GM23338 (cell line): Measurements from ENCODE around the gene PDIA5. TPM values are rescaled to one million over a fixed set of nuclear protein-coding genes. Genes with fewer than 3 reads are reported as not detected.

Experiments
- ATAC-seq: fragments of 200-7000 bp; cut with Tn5 transposase; 3 replicates; pipeline ENCODE4 v1.9.1; 2020
- DNase-seq: peaks from one replicate; pipeline ENCODE4 v3.0.0-alpha.2; 2015; ENCODE audit warnings: low spot score
- H2AFZ ChIP-seq: fragments of 200-600 bp; sonication (generic); 2 replicates; pipeline ENCODE4 v1.8.0; 2016; ENCODE audit warnings: antibody characterized with exemption, mild to moderate bottlenecking, moderate library complexity
- H3F3A ChIP-seq: fragments of 200-600 bp; sonication (generic); replicated peaks from 2 replicates; pipeline ENCODE4 v1.8.0; 2017; ENCODE audit warnings: antibody characterized with exemption, mixed run types, low read depth
- H3K27ac ChIP-seq: fragments of 200-600 bp; sonication (generic); 2 replicates; pipeline ENCODE4 v1.6.1; 2016; ENCODE audit warnings: low read depth
- H3K27me3 ChIP-seq: fragments of 200-600 bp; sonication (generic); 2 replicates; pipeline ENCODE4 v1.8.0; 2016; ENCODE audit warnings: mild to moderate bottlenecking, mixed run types, moderate library complexity; ENCODE audit not compliant: insufficient read depth
- H3K36me3 ChIP-seq: fragments of 200-600 bp; sonication (generic); 2 replicates; pipeline ENCODE4 v1.8.0; 2016; ENCODE audit warnings: mild to moderate bottlenecking; ENCODE audit not compliant: insufficient read depth
- H3K4me1 ChIP-seq: fragments of 200-600 bp; sonication (generic); 2 replicates; pipeline ENCODE4 v1.8.0; 2016; ENCODE audit warnings: mild to moderate bottlenecking, moderate library complexity; ENCODE audit not compliant: insufficient read depth
- H3K4me2 ChIP-seq: fragments of 200-600 bp; sonication (generic); 2 replicates; pipeline ENCODE4 v1.7.1; 2017; ENCODE audit warnings: mixed run types
- H3K4me3 ChIP-seq: fragments of 200-600 bp; sonication (generic); 2 replicates; pipeline ENCODE4 v1.6.1; 2016; ENCODE audit warnings: mixed run types
- H3K79me2 ChIP-seq: fragments of 200-600 bp; sonication (generic); replicated peaks from 2 replicates; pipeline ENCODE4 v1.8.0; 2017; ENCODE audit warnings: mild to moderate bottlenecking; ENCODE audit not compliant: insufficient read depth
- H3K9me2 ChIP-seq: fragments of 200-600 bp; sonication (generic); 2 replicates; pipeline ENCODE4 v1.8.0; 2017; ENCODE audit not compliant: insufficient read depth
- H4K20me1 ChIP-seq: fragments of 200-600 bp; sonication (generic); replicated peaks from 2 replicates; pipeline ENCODE4 v1.8.0; 2017; ENCODE audit warnings: mild to moderate bottlenecking; ENCODE audit not compliant: insufficient read depth
- H3K27ac Mint-ChIP-seq: 2 replicates; pipeline ENCODE4 v1.8.0; 2020; ENCODE audit warnings: inconsistent platforms, mild to moderate bottlenecking, moderate library complexity, mixed read lengths
- H3K27me3 Mint-ChIP-seq: 3 replicates; pipeline ENCODE4 v1.8.0; 2022; ENCODE audit warnings: low read depth, mild to moderate bottlenecking, moderate library complexity, mixed read lengths, inconsistent platforms; ENCODE audit not compliant: insufficient read depth, poor library complexity
- H3K36me3 Mint-ChIP-seq: 3 replicates; pipeline ENCODE4 v1.8.0; 2021; ENCODE audit warnings: low read depth, mild to moderate bottlenecking, inconsistent platforms, moderate library complexity, mixed read lengths
- H3K4me1 Mint-ChIP-seq: 3 replicates; pipeline ENCODE4 v1.8.0; 2020; ENCODE audit warnings: mild to moderate bottlenecking, inconsistent platforms, mixed read lengths
- H3K4me3 Mint-ChIP-seq: 3 replicates; pipeline ENCODE4 v1.8.0; 2021; ENCODE audit warnings: moderate library complexity, mild to moderate bottlenecking, inconsistent platforms, mixed read lengths
- H3K9me3 Mint-ChIP-seq: 3 replicates; pipeline ENCODE4 v1.8.0; 2020; ENCODE audit warnings: moderate library complexity, mild to moderate bottlenecking, inconsistent platforms, mixed read lengths
- CTCF ChIP-seq, 2 experiments: fragments of 200-600 bp in 1 of 2; sonication (generic) in 1 of 2; conservative IDR thresholded peaks; 2 replicates each; pipeline versions ENCODE4 v1.5.1 to v1.6.1; 2016 to 2017; ENCODE audit warnings: antibody characterized with exemption in 2 of 2, low read depth in 2 of 2, mild to moderate bottlenecking in 2 of 2, moderate library complexity in 1 of 2
- ETS1 ChIP-seq: IDR thresholded peaks from 2 replicates; pipeline ENCODE4 v1.6.1; 2016; ENCODE audit warnings: antibody characterized with exemption
- POLR2AphosphoS5 ChIP-seq: IDR thresholded peaks from 2 replicates; pipeline ENCODE4 v1.6.1; 2016; ENCODE audit warnings: antibody characterized with exemption, low read depth
- ZNF114 ChIP-seq: fragments of 250-450 bp; sonication (Bioruptor Pico); IDR thresholded peaks from 2 replicates; pipeline ENCODE4 v1.5.0; 2020; ENCODE audit warnings: mild to moderate bottlenecking, moderate library complexity
- ZNF331 ChIP-seq: fragments of 250-450 bp; sonication (Bioruptor Pico); IDR thresholded peaks from 2 replicates; pipeline ENCODE4 v1.5.0; 2020; ENCODE audit warnings: low read depth, mild to moderate bottlenecking, moderate library complexity
- ZNF462 ChIP-seq: fragments of 250-450 bp; sonication (Bioruptor Pico); IDR thresholded peaks from 2 replicates; pipeline ENCODE4 v1.5.0; 2020; ENCODE audit warnings: mild to moderate bottlenecking, moderate library complexity
- polyA plus RNA-seq: library from polyadenylated mRNA; unstranded; fragments of >200 nt; fragmentation: Nextera tagmentation; extraction: Ambion mirVana; gene quantifications from 2 replicates; pipeline ENCODE4 v1.2.1, GENCODE V29; 2016
- total RNA-seq: library from RNA; depleted of rRNA; stranded (reverse); fragments of >200 nt; shearing (Covaris generic); gene quantifications from 2 replicates; pipeline ENCODE4 v1.2.3, GENCODE V29; 2014

The PDIA5 gene
- total and polyA plus RNA-seq, 2 experiments from 2014 or later = 22.9 to 28.1 TPM

DNA sequence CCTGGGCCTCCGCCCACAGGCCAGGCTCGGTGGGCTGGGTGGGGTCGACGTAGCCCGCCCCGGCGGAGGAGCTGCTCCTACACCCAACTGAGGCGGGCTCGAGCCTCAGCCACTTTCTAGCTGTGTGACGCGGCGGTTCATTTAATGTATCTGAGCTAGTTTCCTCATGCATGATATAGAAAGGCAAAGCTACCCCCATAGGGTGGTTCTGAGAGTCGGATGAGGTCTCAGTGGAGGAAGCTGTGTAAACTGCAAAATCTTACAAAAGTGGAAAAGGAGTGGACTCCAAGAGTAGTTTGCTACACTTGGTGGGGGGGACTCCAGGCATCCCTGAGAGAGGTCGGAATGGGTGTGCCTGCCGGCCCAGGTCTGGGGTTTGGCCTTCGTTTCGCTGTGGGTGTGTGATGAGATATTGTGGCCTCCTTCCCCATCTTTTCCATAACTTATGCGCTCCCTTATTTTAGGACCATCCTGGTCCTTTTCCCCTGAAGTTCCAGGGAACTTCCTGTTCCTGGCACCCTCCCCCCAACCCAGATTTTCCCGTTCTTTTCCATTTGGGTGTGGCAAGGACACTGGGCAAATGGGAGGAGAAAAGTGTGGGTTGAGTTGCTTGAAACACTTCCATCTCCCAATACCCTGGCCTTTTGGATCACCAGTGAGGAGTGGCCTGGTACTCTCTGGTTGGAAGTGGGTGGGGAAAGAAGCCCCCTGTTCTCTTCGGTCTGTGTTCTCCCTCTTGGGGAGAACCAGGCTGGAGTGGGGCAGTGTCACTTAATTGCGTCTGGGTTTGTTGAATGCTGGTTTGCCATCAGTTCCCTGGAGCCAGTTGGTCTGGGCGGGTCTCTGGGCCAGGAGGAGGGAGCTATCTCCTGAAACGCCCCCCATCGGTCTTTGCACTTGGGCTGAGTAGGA is 1.1 kb downstream of the PDIA5 start:
- Histone ChIP-seq H3K4me2 (peak overlapping the region; percentile 99), H3K9me2 (no peaks in the 10 kb centered on the region), H3K4me1 (peaks cover 17% of the 10 kb centered on the region), H4K20me1 (peaks cover 14% of the 10 kb centered on the region), H2AFZ (peak overlapping the region; percentile 80), H3K79me2 (peaks cover 56% of the 10 kb centered on the region), H3K36me3 (no peaks in the 10 kb centered on the region), H3K4me3 (peak overlapping the region; percentile 95), H3K27me3 (peaks cover 20% of the 10 kb centered on the region), H3F3A (no peaks in the 10 kb centered on the region), H3K27ac (no peak overlapping the region)
- Mint-ChIP-seq H3K27me3 (peaks cover 23% of the 10 kb centered on the region), H3K36me3 (no peaks in the 10 kb centered on the region; the same call in 2 of the 3 replicates), H3K4me3 (peak overlapping the region; percentile 85), H3K4me1 (peaks cover 38% of the 10 kb centered on the region), H3K27ac (no peak overlapping the region), H3K9me3 (peaks cover 13% of the 10 kb centered on the region; the same call in 2 of the 3 replicates)
- DNase-seq (peak; percentile 82), ATAC-seq (peak; percentile 42)
- TF ChIP-seq ZNF331 (CRISPR knock-in tag) = no peak
- TF ChIP-seq CTCF (conservative IDR thresholded peaks at IDR 0.05; ENCODE audit: low read depth in 2 of 2) = 0 out of 4 replicates have a peak, but pooled peaks have one; percentile 11 to 14
- no peak for TF ChIP-seq ZNF114
- TF ChIP-seq POLR2AphosphoS5 = 0 out of 2 replicates have a peak, but pooled peaks have one; percentile 12

DNA sequence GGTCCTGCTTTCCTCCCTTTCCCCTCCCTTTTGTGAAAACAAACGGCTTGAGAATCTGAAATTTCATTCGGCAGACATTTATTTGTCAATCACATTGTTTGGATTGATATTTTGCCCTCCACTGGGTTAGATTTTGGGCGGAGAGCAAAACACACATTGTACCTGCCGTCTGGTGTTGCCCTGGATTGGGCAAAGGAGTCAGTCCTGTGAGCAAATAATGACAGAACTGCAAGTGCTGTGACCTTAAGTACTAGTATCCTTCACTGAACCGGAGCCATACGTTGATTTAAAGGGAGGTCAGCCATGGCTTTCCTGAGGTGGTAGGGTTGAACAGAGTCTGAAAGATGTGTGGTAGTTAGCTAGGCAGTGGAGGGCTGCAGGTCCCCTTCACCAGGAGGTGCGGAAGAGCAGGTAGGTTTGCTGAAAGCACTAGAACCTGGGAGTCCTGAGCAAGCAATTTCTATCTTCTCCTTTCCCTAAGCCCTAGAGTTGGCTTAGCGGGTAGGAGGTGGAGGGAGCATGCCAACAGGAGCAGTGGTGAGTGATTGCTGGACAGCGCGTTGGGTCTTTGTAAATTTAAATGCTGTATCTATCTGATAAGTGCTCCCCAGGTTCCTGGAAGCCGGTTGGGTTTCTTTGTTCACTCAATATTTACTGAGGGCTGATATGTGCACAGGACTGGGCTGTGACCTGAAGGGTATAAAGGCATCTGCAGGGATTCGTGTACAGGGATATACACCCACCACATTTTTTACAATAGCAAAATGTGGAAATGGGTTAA is 2.0 kb downstream of the PDIA5 start:
- Histone ChIP-seq H3F3A (no peaks in the 10 kb centered on the region), H3K79me2 (peaks cover 64% of the 10 kb centered on the region), H2AFZ (peak overlapping the region; percentile 3; the same call in 1 of the 2 replicates), H3K4me2 (peak overlapping the region; percentile 99), H3K36me3 (no peaks in the 10 kb centered on the region), H3K27me3 (peaks cover 20% of the 10 kb centered on the region), H4K20me1 (peaks cover 22% of the 10 kb centered on the region), H3K4me1 (peaks cover 17% of the 10 kb centered on the region), H3K4me3 (peak overlapping the region; percentile 95), H3K9me2 (no peaks in the 10 kb centered on the region), H3K27ac (no peak overlapping the region; the same call in 1 of the 2 replicates)
- Mint-ChIP-seq H3K4me3 (peak overlapping the region; percentile 85), H3K27me3 (peaks cover 22% of the 10 kb centered on the region), H3K27ac (no peak overlapping the region), H3K9me3 (peaks cover 13% of the 10 kb centered on the region; the same call in 2 of the 3 replicates), H3K36me3 (no peaks in the 10 kb centered on the region; the same call in 2 of the 3 replicates), H3K4me1 (peaks cover 40% of the 10 kb centered on the region)
- DNase-seq = no peak
- ATAC-seq = no peak
- TF ChIP-seq ETS1 (no peak), ZNF462 (CRISPR knock-in tag) (no peak), ZNF331 (CRISPR knock-in tag) (no peak)
